Activated CD8-positive, alpha-beta memory T cell treated with anti-CD3 and anti-CD28 coated beads for 36 hours (primary cell): ENCODE results near the gene RTN4R. TPM values are rescaled to one million over a fixed set of nuclear protein-coding genes. Genes with fewer than 3 reads are reported as not detected.
"Not testable (repeated sequence)": the region's sequence is repeated elsewhere in the genome, so short reads cannot be mapped to it uniquely, and the experiment has no call there.

ENCODE experiments used
- CTCF ChIA-PET: fragments of 350-600 bp; sonication (Branson Sonifier 250); formaldehyde crosslinking; loops from one replicate; lab custom pipeline; 2021; ENCODE audit warnings: antibody characterized with exemption; lab: Charles Lee
- POLR2A ChIA-PET: fragments of 350-600 bp; sonication (Branson Sonifier 250); formaldehyde crosslinking; loops from one replicate; lab custom pipeline; 2021; ENCODE audit warnings: antibody characterized with exemption; lab: Charles Lee
- total RNA-seq, 2 experiments: library from RNA; stranded (reverse); gene quantifications; one replicate each; pipeline ENCODE4 v1.2.3, GENCODE V29; 2021

RTN4R gene
- total RNA-seq, 2 experiments from 2014 or later, result 2.3 to 2.4 TPM

DNA sequence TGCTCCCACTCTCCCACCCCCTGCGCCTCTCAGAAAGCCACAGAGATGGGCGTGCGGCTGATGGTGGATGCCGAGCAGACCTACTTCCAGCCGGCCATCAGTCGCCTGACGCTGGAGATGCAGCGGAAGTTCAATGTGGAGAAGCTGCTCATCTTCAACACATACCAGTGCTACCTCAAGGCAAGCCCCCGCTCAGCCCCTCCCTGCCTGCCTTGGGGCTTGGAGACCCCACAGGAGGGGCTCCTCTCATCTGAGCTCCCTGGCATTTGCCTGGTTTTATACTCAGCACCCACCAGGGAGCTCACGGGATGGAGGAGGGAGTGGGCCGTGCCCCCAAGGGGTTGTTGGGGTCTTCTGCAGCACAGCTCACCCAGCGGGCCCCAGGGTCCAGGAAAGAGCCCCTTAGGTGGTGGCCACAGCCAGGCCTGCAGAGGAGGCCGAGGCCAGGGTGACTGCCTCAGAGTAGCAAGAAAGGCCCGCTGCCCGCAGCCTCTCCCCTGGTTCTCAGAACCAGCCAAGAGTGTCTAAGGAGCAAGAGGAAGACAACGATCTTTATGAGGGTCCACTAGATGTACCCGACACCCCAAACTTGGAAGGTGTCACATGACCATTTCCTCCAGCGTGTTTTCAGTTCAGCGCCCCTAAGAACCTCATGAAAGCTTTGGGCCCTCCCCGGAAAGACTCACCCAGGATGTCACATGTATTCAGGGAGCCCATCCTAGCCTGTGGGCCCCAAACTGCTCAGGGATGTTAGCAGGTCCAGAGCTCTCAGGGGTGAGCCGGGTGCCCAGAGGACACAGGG, 38.7 kb upstream of the RTN4R start:
- CTCF ChIA-PET, result not testable (repeated sequence)
- POLR2A ChIA-PET, result interaction anchor here (0.6 kb wide), 1 partner anchor 204 kb away, joined by 5 read pairs; no protein-coding TSS in a partner anchor

DNA sequence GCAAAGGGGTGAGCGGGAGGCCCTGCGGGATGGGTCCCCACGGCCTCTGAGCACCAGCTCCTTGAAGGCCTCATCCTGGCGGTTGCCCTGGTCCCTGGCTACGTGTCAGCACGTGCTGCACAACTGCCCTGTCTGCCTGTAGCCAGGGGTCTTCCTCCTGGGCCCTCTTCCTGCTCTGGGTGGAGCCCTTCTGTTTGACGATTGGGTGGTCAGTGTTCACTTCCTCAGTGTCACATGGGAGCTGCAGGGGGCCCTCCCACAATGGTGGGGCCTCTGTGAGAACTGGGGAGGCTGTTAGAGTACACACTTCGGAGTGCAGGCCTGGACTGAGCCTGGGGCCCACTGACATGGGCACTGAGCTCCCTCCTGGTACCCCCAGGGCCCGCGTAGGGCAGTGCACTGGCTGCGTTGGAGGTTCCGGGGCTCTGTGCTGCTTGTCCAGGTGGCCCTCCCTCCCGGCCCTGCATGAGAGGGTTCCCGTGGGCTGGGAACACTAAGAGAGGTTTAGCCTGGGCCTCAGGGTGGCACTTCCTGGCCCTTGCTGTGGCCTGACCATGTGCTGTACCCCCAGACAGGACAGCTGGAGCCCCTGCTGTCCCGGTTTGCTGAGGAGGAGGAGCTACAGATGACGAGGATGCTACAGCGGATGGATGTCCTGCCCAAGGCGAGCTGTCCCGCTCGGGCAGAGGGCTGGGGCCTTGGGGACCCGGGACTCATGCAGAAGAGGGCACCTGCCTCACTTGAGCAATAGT, 38.0 kb upstream of the RTN4R start:
- ChIA-PET POLR2A (no interaction called here), CTCF (no interaction called here)

DNA sequence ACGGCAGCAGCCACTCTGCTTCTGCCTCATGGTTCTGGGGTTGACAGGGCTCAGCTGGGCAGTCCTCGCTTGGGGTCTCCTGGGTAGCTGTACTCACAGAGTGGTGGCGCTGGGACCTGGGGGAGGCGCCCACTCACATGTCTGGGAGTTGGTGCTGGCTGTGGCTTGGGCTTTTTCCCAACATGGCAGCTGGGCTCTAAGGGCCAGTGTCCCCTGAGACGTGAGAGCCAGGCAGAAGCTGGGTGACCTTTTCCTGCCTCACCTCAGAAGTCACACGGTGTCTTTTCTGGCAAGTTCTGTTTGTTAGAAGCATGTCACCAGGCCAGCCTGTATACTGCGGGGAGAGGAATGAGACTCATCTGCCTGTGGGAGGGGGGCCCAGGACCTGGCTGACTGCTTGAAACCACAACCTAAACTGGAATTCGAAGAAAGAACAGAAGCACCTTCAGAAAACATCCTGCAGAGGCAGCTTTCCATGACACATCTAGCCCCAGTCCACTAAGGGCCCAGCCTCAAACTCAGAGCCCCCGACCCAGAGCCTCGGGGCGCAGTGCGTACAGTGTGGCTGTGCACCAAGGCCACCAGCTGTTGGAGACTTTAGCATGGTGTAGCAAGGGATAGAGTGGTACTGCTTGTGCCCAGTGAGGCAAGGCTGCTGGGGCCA, 37.2 kb upstream of the RTN4R start:
- POLR2A ChIA-PET, CTCF ChIA-PET: not testable (repeated sequence)

DNA sequence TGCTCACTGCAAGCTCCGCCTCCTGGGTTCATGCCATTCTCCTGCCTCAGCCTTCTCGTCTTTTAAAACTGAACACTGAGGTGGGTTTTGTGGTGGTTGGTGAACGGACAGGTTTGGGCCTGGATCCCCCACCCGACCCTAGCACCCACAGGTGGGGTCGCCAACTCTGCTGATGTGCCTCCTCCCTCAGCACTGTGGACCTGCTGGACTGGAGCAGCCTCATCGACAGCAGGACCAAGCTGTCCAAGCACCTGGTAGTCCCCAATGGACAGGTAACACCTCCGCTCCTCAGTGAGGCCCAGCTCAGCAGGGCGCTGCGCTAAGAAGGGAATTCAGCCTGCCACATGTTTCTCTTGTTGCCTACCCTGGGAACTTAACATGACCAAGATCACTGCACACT, 36.5 kb upstream of the RTN4R start:
- CTCF ChIA-PET, result no interaction called here
- POLR2A ChIA-PET, result no interaction called here

DNA sequence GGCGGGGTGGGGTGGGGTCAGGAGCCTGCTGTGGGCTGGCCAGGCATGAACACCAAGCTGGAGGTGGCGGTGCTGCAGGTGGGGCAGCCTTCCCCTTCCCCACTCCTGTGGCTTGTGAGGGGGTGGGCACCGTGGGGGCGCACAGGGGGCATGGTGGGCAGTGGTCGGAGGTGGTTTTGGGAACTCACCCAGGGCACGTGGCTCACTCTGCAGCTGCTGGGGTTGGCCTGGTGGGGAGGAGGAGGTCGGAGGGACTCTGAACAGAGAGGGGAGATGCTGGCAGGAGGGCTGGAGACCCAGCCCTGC, 35.1 kb upstream of the RTN4R start:
- POLR2A ChIA-PET, CTCF ChIA-PET: not testable (repeated sequence)

DNA sequence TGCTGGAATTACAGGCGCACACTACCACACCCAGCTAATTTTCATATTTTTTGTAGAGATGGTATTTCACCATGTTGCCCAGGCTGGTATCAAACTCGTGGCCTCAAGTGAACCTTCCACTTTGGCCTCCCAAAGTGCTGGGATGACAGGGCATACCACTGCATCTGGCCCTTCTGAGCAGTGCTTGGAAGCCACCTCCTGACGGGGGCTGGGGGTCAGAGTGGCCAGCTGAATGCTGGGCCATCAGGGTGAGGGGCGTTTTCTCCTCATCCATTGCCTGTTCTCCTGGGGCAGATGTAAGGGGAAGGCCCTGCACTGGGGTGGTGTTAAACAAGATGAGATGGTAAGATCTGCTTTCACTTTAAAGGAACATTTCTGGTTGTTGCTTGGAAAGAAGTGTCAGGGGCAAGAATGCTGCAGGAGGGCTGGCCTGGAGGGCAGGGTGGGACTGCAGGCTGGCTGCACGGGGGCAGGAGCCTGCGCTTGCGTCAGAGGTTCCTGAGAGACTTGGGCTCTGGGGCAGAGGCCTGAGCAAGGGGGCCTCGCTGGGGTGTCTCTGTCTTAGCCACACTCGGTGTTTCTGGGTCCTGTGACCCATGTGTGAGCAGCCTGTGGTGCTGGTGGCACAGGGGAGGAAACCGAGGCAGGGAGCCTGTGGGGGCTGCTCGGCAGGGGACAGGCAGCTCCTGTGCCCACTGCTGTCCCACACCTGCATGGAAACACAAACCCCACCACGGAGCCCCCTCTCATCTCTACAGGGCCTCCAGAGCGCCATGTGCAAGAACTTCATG, 34.5 kb upstream of the RTN4R start:
- ChIA-PET POLR2A (no interaction called here), CTCF (interaction anchor here (1.2 kb wide), 1 partner anchor 572 kb away, joined by 5 read pairs; no protein-coding TSS in a partner anchor)

DNA sequence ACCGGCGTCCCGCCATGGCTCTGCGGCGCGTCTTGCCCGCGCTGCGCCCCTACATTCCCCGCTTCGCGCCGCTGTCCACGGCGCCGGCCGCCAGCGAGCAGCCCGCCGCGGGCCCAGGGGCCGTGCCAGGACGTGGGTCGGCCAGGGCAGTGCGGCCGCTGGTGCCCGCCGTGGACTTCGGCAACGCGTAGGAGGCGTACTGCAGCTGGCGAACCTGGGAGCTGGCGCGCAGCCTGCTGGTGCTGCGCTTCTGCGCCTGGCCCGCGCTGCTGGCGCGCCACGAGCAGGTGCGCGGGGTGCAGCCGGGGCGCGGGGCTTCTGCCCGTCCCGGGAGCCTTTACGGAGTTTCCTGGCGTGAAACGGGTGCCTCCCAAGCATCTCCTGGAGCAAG, 31.6 kb upstream of the RTN4R start:
- POLR2A ChIA-PET, result interaction anchor here (1.5 to 1.9 kb wide), 2 partner anchors 20 to 182 kb away, joined by 4 read pairs; partner anchors contain the start of gene DGCR6L
- CTCF ChIA-PET, result no interaction called here

DNA sequence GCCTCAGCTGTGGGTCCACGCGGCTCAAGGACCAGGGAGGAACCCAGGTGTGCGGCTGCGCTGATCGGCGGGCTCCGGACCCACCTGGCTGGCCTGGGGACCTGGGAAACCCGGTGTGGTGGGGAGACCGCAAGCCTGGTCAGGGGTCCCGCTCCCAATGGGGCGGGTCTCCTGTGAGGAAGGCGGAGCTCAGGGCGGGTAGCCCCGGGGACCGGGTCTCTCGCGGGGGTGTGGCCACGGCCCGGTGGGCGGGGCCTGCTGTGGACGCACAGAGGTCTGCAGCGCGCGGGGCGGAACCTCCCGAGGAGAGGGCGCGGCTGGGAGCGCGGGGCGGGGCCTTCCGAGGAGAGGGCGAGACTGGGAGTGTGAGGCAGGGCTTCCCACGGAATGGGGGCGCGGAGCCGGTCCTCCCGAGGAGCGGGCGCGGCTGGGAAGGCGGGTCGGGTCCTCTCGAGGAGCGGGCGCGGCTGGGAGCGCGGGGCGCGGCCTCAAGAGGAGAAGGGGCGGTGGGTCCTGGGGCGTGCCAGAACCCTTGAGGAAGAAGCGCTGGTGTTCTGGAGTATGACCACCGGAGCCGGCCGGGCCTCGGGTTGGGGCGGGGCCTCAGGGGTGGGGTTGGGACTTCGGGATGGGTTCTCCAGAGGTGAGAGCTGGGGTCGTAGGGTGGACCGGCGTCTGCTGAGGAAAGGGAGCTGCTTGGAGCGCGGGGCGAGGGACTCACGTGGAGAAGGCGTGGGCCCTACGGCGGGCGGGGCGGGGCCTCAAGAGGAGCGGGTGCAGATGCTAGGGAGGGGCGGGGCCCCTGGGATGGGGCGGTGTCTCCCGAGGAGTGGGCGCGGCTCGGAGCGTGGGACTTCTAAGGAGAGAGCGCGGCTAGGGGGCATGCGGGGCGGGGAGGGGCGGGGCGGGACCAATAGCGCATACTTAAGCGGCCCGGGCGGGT, 31.0 kb upstream of the RTN4R start:
- CTCF ChIA-PET, result no interaction called here
- POLR2A ChIA-PET, result interaction anchor here (1.5 to 1.9 kb wide), 2 partner anchors 21 to 181 kb away, joined by 4 read pairs; partner anchors contain the start of gene DGCR6L

DNA sequence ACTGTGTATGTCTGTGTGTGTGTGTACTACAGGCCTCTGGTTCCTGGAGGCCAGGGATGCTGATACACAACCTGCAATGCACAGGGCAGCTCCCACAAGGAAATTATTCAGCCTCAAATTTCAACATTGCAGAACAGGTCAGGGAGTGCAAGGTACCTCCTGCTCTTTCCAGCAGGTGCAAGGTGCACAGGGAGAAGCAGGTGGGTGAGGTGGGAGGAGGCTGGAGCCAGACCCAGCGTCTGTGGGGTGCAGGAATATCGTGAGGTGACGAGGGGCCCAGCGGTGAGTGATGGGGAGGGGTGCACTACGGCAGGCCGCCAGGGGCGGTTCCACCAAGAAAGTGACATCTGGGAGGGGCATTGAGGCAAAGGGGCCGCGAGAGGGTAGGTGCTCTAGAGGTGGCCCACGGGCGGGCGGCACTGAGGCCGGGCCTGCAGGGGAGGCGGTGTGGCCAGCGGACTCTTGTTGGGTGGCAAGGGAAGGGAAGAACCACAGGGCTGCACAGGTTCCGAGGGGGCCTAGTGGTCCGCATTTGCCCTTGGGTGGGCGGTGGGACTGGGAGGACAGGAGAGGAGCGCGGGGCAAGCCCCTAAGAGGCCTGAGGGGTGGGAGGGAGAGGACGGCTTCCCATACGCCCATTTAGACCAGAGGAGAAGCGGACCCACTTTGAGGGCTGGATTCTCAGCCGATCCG, 30.1 kb upstream of the RTN4R start:
- CTCF ChIA-PET, result no interaction called here
- POLR2A ChIA-PET, result no interaction called here

DNA sequence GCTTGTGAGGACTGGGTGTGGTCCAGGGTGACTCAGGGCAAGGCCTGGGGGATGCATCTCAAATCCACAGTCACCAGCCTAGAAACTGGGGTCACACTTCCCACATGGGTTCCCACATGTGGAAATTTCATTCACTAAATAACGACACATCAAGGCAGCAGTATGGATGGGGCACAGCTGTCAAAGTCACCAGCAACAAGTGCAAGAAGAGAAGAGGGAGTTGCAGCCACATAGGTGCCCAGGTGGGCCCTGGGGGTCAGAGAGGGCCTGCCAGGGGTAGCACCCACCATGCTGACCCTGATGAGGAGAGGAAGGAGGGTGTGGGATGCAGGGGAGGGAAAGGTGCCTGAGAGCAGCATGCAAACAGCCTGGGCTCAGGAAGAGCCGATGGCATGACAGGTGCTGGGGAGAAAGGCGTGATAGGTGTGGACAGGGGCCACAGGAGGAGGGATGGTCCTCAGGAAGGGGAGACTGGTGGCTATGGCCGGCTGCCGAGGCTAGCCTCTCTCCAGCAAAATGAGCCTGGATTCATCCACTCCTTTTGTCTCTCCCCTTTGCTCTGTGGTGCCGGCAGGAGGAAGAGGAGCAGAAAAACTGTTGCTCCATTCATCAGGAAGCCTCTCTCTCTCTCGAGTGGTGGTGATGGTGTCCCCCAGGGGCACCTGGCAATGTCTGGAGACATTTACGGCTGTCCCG, 29.4 kb upstream of the RTN4R start:
- CTCF ChIA-PET, result no interaction called here
- POLR2A ChIA-PET, result no interaction called here

DNA sequence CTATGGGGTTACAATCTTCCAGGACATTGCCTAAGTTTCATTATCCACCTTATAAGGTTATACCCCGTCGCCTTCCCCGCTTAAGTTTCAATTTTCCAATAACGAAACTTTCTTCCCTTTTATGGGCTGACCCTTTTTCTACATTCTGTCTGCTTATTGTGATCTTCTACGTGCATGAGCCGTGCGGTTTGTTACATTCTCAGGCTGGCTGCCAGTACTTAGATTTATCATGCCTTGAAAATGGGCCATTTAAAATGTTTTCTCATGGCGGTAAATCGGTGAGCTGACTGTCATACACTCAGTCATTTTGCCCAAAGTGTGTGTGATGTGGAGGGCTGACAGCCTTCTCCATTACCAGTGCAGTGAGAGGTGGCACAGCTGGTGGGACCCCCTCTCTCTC, 28.5 kb upstream of the RTN4R start:
- ChIA-PET POLR2A (no interaction called here), CTCF (no interaction called here)

DNA sequence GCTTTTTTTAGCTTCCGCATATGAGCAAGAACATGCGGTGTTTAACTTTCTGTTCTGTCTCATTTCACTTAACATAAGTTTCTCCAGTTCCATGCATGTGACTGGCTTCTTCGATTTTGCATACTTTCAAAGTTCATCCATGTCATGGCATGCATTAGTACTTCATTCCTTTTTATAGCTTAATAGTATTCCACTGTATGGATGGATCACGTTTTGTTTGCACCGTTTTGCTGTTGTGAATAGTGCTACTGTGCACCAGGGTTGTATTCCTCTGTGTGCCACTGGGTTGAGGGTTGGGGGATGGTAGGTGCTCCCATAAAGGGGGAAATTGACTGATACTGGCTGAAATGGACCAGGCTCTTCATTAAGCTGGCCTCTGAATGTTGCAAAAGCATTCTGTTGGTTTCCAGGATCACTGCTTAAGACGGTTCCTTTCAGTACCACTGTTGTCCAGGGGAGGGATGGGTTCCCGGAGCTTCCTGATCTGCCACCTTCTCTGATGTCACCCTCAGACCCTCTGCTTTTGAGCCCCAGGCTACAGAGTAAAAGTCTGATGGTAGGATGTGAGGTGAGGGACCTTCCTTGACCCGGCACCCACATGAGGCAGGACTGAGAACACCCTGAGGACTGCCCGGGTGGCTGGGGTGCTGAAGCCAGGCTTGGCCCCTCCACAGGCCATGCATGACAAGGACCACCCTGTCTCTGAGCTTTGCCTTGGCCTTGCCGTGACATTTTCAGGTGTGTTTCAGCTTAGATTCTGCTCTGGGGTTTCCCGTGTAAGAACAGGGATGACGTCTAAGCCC, 27.3 kb upstream of the RTN4R start:
- POLR2A ChIA-PET, result no interaction called here
- CTCF ChIA-PET, result interaction anchor here (1.1 to 1.5 kb wide), 2 partner anchors 99 to 139 kb away, joined by 3 to 5 read pairs; partner anchors contain the start of gene ZNF74

DNA sequence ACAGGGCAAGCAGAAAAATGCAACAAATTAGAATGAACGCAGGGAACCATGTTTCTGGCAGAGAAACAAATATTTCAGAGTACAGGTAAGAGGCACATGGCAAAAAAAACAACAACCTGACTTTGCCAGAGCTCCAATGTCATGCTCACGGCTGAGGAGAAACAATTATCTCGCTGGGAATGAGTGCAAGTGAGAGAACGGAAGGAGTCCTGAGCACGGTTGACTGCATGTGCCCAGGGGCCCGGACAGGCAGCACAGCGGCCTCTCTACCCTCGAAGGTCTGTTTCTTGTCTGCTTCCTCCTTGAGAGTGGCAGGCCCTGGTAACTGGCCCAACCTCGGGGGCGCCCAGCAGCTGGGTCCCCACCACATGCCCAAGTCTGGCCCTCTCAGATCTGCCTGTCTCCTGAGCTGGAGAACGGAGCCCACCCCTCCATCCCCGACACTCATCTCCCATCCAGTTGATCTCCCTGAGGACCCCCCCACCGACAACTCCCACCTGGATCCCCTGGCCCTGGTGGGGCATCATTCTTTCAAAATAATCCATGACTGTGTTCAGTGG, 24.6 kb upstream of the RTN4R start:
- CTCF ChIA-PET, result no interaction called here
- POLR2A ChIA-PET, result no interaction called here

DNA sequence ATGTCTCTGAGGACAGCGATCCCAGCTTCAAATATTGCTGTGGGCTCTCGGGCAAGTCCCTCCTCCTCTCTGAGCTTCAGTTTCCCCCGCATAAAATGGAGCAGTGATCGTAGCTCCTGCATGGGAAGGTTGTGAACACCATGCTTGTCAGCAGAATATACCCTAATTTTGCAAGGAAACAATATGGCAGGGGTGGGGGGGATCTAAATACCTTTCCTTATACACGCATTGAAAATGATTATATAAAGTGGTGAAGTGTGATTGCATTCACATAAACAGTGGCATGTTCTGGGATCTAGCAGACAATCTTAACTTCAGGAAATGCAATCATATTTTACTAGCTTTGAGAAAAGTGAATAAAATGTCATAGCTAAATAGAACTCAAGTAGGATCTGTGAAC, 24.0 kb upstream of the RTN4R start:
- ChIA-PET CTCF (interaction anchor here (1.0 to 2.7 kb wide), 2 partner anchors 116 to 135 kb away, joined by 3 to 8 read pairs; no protein-coding TSS in a partner anchor), POLR2A (interaction anchor here (0.7 kb wide), 1 partner anchor 289 kb away, joined by 4 read pairs; no protein-coding TSS in a partner anchor)

DNA sequence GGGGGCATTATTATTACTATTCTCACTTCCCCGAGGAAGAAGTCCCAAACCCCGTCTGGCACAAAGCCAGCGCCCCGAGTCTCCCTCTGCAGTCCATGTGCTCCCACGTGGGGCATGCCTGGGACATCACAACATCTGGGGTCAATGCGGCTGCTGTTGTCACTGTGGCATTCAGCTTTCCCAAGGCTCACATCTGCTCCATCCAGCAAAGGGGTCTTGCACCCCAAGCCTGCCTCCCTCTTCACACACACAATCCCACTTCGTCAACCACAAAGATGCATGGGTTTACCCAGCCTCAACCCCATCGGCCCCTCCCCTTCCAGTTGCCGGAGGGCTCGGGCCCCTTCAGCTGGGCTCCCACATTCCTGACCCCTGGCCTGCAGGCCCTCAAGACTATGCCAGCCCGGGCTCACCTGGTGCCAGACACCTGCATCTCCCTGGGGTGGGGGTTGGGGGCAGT, 23.5 kb upstream of the RTN4R start:
- ChIA-PET POLR2A (interaction anchor here (0.7 kb wide), 1 partner anchor 289 kb away, joined by 4 read pairs; no protein-coding TSS in a partner anchor), CTCF (interaction anchor here (1.0 to 2.7 kb wide), 2 partner anchors 116 to 135 kb away, joined by 3 to 8 read pairs; no protein-coding TSS in a partner anchor)

DNA sequence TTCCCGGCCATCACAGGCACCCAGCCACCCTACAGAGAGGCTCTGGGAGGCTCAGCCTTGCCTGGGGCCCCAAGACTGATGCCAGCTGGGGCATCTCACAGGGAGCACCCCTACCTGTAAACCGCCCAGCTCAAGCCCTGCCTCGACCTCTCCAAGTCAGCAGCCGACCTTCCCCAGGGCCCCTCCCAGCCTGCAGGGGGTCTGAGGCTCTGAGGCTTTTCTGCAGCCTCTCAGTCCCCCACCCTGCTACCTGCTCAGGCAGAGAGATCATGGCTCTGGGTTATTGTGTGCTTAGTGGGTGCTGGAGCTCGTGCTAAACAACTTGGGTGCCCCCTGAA, 23.1 kb upstream of the RTN4R start:
- POLR2A ChIA-PET, result no interaction called here
- CTCF ChIA-PET, result interaction anchor here (1.0 to 2.7 kb wide), 2 partner anchors 115 to 134 kb away, joined by 3 to 8 read pairs; no protein-coding TSS in a partner anchor
